GM18868 (cell line): ENCODE measurements around the gene ANXA10.

Experiments used
- ATAC-seq: cut with Tn5 transposase; IDR thresholded peaks from one replicate; pipeline ENCODE4 v1.9.1; 2021; ENCODE audit warnings: mild to moderate bottlenecking, moderate library complexity; ENCODE audit not compliant: unreplicated experiment

ANXA10 gene

DNA sequence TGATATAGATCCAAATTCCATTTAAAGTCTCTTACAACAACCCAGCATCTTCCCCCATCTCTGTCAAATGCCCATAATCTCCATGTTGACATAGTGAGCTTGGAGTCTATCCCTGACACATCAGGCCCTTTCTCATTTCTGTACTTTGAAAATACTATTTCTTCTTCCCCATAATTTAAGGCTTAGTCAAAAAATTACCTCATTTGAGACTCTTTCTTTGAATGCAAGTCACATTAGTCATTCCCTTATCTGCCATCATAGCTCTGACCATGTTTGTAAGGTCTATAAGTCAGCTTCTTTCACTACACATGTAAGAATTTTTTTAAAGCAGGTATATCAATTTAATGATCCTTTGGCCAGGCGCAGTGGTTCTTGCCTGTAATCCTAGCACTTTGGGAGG lies 126.3 kb downstream of the ANXA10 start:
- ATAC-seq = no peak

DNA sequence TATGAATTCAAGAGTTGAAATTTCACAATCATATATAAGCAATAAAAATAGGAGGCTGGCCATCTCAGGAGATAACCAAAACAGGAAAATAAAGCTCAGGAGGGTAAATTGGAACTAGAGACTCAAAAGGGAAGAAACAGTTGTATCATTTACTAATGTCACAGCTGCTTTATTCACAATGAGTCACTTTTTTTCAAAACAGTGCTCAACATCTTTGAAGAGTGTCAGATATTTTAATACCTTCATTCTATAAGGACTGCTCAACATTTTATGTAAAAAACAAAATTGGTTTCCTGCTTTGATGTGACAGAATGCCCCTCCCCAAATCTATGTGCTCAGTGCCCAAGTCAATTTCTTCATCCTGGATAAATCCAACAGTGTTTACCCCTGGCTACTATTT lies 128.6 kb downstream of the ANXA10 start:
- no peak for ATAC-seq

DNA sequence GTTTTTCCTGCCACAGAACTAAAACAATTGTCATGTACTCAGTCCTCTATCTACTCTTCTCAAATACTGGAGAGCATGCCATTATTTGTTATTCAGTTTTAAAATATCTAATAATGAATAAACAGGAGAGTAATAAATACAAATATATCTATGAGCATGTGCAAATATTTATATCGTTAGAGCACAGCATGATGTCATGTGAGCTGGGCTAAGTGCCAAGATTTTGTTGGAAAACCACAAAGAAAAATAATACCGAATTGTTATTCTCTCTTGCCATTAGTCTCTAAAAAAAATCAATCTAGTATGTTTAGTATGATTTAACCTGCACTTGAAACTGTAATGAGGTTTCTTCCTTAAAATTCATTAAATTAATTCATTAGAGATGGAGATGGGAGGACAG lies 129.0 kb downstream of the ANXA10 start:
- no peak for ATAC-seq
